OCI-LY1 (cell line): ENCODE results near the gene TTC39C.

ENCODE experiments used
- H2AFZ ChIP-seq: fragments of 200-600 bp; sonication (generic), shearing (Covaris generic); 2 replicates; pipeline ENCODE4 v1.6.0; 2014; ENCODE audit warnings: antibody characterized with exemption, mild to moderate bottlenecking, low read length
- H3F3A ChIP-seq: fragments of 200-600 bp; sonication (generic), shearing (Covaris generic); 2 replicates; pipeline ENCODE4 v1.6.0; 2014; ENCODE audit warnings: mild to moderate bottlenecking, antibody characterized with exemption, low read length, moderate library complexity; ENCODE audit not compliant: insufficient read depth
- H3K27ac ChIP-seq: fragments of 200-600 bp; sonication (generic); 2 replicates; pipeline ENCODE4 v1.5.1; 2014; ENCODE audit warnings: low read length, mixed run types, mild to moderate bottlenecking, low read depth; ENCODE audit not compliant: poor library complexity, severe bottlenecking
- H3K27me3 ChIP-seq: fragments of 200-600 bp; sonication (generic); 2 replicates; pipeline ENCODE4 v1.6.0; 2014; ENCODE audit warnings: antibody characterized with exemption, mild to moderate bottlenecking, low read length, moderate library complexity; ENCODE audit not compliant: insufficient read depth
- H3K36me3 ChIP-seq: fragments of 200-600 bp; sonication (generic); 2 replicates; pipeline ENCODE4 v1.6.1; 2014; ENCODE audit warnings: mild to moderate bottlenecking, antibody characterized with exemption, low read length, moderate library complexity, mixed read lengths; ENCODE audit not compliant: insufficient read depth
- H3K4me1 ChIP-seq: fragments of 200-600 bp; sonication (generic); 2 replicates; pipeline ENCODE4 v1.5.1; 2014; ENCODE audit warnings: mild to moderate bottlenecking, low read length, moderate library complexity; ENCODE audit not compliant: insufficient read depth, severe bottlenecking
- H3K4me2 ChIP-seq: fragments of 200-600 bp; sonication (generic), shearing (Covaris generic); 2 replicates; pipeline ENCODE4 v1.6.1; 2014; ENCODE audit warnings: low read length
- H3K4me3 ChIP-seq: fragments of 200-600 bp; sonication (generic); 2 replicates; pipeline ENCODE4 v1.5.1; 2014; ENCODE audit warnings: low read length, low read depth, mild to moderate bottlenecking, mixed read lengths; ENCODE audit not compliant: poor library complexity, severe bottlenecking
- H3K79me2 ChIP-seq: fragments of 200-600 bp; shearing (Covaris generic); 2 replicates; pipeline ENCODE4 v1.6.1; 2016; ENCODE audit warnings: mixed run types, low read length, mixed read lengths; ENCODE audit not compliant: insufficient read depth
- H3K9ac ChIP-seq: fragments of 200-600 bp; sonication (generic), shearing (Covaris generic); 2 replicates; pipeline ENCODE4 v1.6.1; 2014; ENCODE audit warnings: mild to moderate bottlenecking, low read length, mixed read lengths
- H3K9me2 ChIP-seq: fragments of 200-600 bp; sonication (generic), shearing (Covaris generic); 2 replicates; pipeline ENCODE4 v1.6.1; 2014; ENCODE audit warnings: low read depth, mild to moderate bottlenecking, low read length, mixed read lengths
- H3K9me3 ChIP-seq: fragments of 200-600 bp; shearing (Covaris generic); 2 replicates; pipeline ENCODE4 v1.6.1; 2014; ENCODE audit warnings: low read length, mixed read lengths
- H4K20me1 ChIP-seq: fragments of 200-600 bp; sonication (generic), shearing (Covaris generic); 2 replicates; pipeline ENCODE4 v1.6.0; 2016; ENCODE audit warnings: mild to moderate bottlenecking, low read length; ENCODE audit not compliant: insufficient read depth
- EZH2 ChIP-seq: fragments of 200-600 bp; sonication (generic), shearing (Covaris generic); IDR thresholded peaks from 2 replicates; pipeline ENCODE4 v1.8.0; 2017; ENCODE audit warnings: borderline replicate concordance, mixed run types, mild to moderate bottlenecking, antibody characterized with exemption, low read length, moderate library complexity, mixed read lengths
- TF ChIP-seq, protein P1 (sequence below): fragments of 200-600 bp; sonication (generic), shearing (Covaris generic); IDR thresholded peaks from 2 replicates; pipeline ENCODE4 v1.5.1; 2017; ENCODE audit warnings: mild to moderate bottlenecking, antibody characterized with exemption, low read length, moderate library complexity, mixed read lengths

The TTC39C gene

GRCh38 chr18:23990474-23991410 is 23.8 kb upstream of the TTC39C start:
- Histone ChIP-seq H3K27me3 (no peaks in the 10 kb centered on the region), H3K9me2 (no peaks in the 10 kb centered on the region), H3K4me3 (no peak overlapping the region), H3K4me1 (no peaks in the 10 kb centered on the region), H3K9me3 (no peaks in the 10 kb centered on the region), H4K20me1 (no peaks in the 10 kb centered on the region), H3K9ac (no peak overlapping the region), H2AFZ (no peak overlapping the region), H3K79me2 (no peaks in the 10 kb centered on the region), H3K36me3 (no peaks in the 10 kb centered on the region), H3F3A (no peaks in the 10 kb centered on the region), H3K27ac (no peak overlapping the region), H3K4me2 (no peak overlapping the region)
- TF ChIP-seq, protein P1, sequence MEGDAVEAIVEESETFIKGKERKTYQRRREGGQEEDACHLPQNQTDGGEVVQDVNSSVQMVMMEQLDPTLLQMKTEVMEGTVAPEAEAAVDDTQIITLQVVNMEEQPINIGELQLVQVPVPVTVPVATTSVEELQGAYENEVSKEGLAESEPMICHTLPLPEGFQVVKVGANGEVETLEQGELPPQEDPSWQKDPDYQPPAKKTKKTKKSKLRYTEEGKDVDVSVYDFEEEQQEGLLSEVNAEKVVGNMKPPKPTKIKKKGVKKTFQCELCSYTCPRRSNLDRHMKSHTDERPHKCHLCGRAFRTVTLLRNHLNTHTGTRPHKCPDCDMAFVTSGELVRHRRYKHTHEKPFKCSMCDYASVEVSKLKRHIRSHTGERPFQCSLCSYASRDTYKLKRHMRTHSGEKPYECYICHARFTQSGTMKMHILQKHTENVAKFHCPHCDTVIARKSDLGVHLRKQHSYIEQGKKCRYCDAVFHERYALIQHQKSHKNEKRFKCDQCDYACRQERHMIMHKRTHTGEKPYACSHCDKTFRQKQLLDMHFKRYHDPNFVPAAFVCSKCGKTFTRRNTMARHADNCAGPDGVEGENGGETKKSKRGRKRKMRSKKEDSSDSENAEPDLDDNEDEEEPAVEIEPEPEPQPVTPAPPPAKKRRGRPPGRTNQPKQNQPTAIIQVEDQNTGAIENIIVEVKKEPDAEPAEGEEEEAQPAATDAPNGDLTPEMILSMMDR: no peak
- no peak for TF ChIP-seq EZH2

GRCh38 chr18:23992089-23992940 is 22.2 kb upstream of the TTC39C start:
- H3K4me1 ChIP-seq: no peaks in the 10 kb centered on the region
- H3F3A ChIP-seq: no peaks in the 10 kb centered on the region
- H3K27me3 ChIP-seq: no peaks in the 10 kb centered on the region
- no peak for TF ChIP-seq EZH2
- TF ChIP-seq, protein P1: no peak
- no peak overlapping the region for H3K4me2 ChIP-seq
- H3K36me3 ChIP-seq: no peaks in the 10 kb centered on the region
- H3K27ac ChIP-seq: no peak overlapping the region
- no peaks in the 10 kb centered on the region for H3K9me3 ChIP-seq
- no peak overlapping the region for H3K4me3 ChIP-seq
- H3K9ac ChIP-seq: no peak overlapping the region
- no peak overlapping the region for H2AFZ ChIP-seq
- H3K9me2 ChIP-seq: no peaks in the 10 kb centered on the region
- H3K79me2 ChIP-seq: no peaks in the 10 kb centered on the region
- H4K20me1 ChIP-seq: no peaks in the 10 kb centered on the region

DNA sequence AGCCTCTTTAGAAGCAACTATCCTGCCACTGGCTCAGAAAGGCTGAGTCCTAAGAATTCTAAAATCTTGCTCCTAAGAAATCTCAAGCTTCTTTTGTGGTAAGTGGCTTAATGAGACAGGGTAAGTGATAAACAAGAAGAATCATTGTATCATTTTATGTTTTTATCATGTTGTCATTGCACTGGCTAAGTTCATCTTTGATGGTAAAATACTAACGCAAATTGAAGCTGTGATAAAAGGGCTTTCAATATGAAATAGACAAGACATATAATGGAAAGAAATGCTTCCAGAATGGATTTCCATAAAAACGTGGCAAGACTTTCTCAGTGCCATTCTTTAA is 21.6 kb upstream of the TTC39C start:
- Histone ChIP-seq H3K27ac (no peak overlapping the region), H3K9me2 (no peaks in the 10 kb centered on the region), H3K9me3 (no peaks in the 10 kb centered on the region), H3K9ac (no peak overlapping the region), H3K4me2 (no peak overlapping the region), H3F3A (no peaks in the 10 kb centered on the region), H3K79me2 (no peaks in the 10 kb centered on the region), H3K4me1 (no peaks in the 10 kb centered on the region), H3K36me3 (no peaks in the 10 kb centered on the region), H4K20me1 (no peaks in the 10 kb centered on the region), H2AFZ (no peak overlapping the region), H3K4me3 (no peak overlapping the region), H3K27me3 (no peaks in the 10 kb centered on the region)
- TF ChIP-seq, protein P1: no peak
- no peak for TF ChIP-seq EZH2
